Spinal cord (tissue), 10 donors: Measurements from ENCODE around the gene TRAM2. TPM values are rescaled to one million over a fixed set of nuclear protein-coding genes. Genes with fewer than 3 reads are reported as not detected.
A peak's percentile ranks its signal among the peaks of the same experiment; 100 is the strongest.
"Not testable (repeated sequence)": the region's sequence is repeated elsewhere in the genome, so short reads cannot be mapped to it uniquely, and the experiment has no call there.

Source experiments
- DNase-seq, 6 donors: peaks; one replicate each; pipeline versions ENCODE4 v3.0.0 to v3.0.0-alpha.2; 2013 to 2015; ENCODE audit warnings: low spot score in 6 of 6, low read depth in 4 of 6
- H3K27ac ChIP-seq: one replicate; pipeline ENCODE4 v1.5.1; 2013; ENCODE audit warnings: low read depth, low read length, control low read depth
- H3K27me3 ChIP-seq: one replicate; pipeline ENCODE4 v1.6.1; 2013; ENCODE audit warnings: low read length; ENCODE audit not compliant: control insufficient read depth, insufficient read depth
- H3K36me3 ChIP-seq: one replicate; pipeline ENCODE4 v1.6.1; 2013; ENCODE audit warnings: low read length; ENCODE audit not compliant: control insufficient read depth, insufficient read depth
- H3K4me1 ChIP-seq: one replicate; pipeline ENCODE4 v1.6.1; 2013; ENCODE audit warnings: low read length; ENCODE audit not compliant: control insufficient read depth, insufficient read depth
- H3K4me3 ChIP-seq: one replicate; pipeline ENCODE4 v1.5.1; 2013; ENCODE audit warnings: low read depth, low read length, control low read depth
- H3K9me3 ChIP-seq: one replicate; pipeline ENCODE4 v1.6.1; 2013; ENCODE audit warnings: low read length; ENCODE audit not compliant: control insufficient read depth, insufficient read depth
- WGBS: methylation state at CpG from one replicate; pipeline ENCODE4 v1.1.5; 2013; ENCODE audit warnings: missing lambda C conversion rate; ENCODE audit not compliant: insufficient coverage; 5-methylcytosine and 5-hydroxymethylcytosine counted together
- polyA plus RNA-seq, 2 donors: library from polyadenylated mRNA; unstranded; fragments of 120-200 nt; gene quantifications; one replicate each; pipeline ENCODE4 v1.2.1, GENCODE V29; 2013; ENCODE audit not compliant: insufficient read length in 2 of 2
- total RNA-seq, 2 donors: library from RNA; depleted of rRNA in 1 of 2; stranded (reverse); fragments of 120-200 nt in 1 of 2; fragments of >200 nt in 1 of 2; gene quantifications; one replicate each; pipeline versions ENCODE4 v1.2.3 to v1.2.4, GENCODE V29; 2013 to 2014
- donor health status: healthy.

Gene TRAM2
- total and polyA plus RNA-seq, 4 donors, result 8.6 to 25.4 (median 10.1) TPM

DNA sequence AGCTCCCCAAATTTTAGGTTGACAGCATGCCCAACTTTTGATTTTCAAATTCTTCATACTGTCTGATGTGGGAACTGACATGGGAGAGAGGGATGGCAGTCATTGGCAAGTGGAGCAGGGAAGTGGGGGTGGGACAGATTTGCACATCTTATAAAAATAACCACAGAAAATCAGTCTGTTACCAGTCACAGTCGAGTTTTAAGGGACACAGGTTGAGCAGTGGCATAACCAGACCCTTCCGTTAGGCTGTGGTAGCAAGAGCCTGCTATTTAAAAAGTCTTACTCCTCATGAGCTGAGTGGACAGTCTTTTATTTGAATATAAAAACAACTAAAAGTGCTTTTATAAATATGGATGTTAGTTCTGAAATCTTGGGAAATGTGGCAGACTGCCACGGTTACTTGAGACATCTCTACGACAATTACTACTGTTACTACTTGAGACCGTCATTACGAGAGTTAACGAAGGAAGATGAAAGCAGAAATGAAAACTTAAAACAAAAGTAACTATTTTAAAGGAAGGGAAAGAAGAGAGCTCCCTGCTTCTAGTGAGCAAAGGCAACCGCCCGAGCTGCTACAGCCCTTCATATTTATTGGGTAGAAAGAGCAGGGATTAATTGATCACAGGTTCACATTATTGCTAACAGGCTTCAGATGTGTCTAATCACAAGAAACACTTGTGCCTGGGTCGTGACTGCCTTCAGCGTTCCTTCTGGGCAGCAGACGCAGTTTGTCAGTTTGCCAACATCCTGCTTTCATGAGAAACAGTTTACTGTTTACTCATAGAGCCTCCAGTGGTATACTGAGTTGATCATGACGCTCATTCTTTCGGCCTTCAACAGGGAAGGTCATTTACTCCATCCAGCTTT lies 85.4 kb downstream of the TRAM2 start:
- WGBS, result 10% methylated on average over 3 of the region's 14 CpGs
- no peak for DNase-seq
- no peaks in the 10 kb centered on the region for H3K36me3 ChIP-seq
- no peak overlapping the region for H3K27ac ChIP-seq
- no peaks in the 10 kb centered on the region for H3K27me3 ChIP-seq
- H3K4me1 ChIP-seq, result no peaks in the 10 kb centered on the region
- no peak overlapping the region for H3K4me3 ChIP-seq
- no peaks in the 10 kb centered on the region for H3K9me3 ChIP-seq

DNA sequence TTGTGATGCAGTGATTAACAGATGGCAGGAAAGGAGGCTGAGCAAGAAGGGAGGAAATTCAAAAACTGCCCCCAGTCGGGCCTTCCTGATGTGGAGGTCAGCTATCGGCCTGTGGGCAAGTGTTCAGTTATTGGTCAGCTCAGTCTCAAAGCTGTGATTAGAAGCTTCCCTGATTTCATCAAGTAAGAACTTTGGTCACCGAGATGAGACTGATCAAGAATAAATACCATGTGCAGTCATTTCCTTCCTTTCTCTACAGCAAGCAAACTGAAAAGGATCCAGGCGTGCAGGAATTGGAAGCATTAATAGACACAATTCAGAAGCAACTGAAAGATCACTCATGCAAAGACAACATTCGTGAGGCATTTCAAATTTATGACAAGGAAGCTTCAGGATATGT lies 87.0 kb downstream of the TRAM2 start:
- no peaks in the 10 kb centered on the region for H3K9me3 ChIP-seq
- no peaks in the 10 kb centered on the region for H3K27me3 ChIP-seq
- no peak overlapping the region for H3K4me3 ChIP-seq
- H3K36me3 ChIP-seq, result no peaks in the 10 kb centered on the region
- WGBS, result 80% methylated on average over 4 of the region's 5 CpGs
- no peaks in the 10 kb centered on the region for H3K4me1 ChIP-seq
- DNase-seq, result no peak
- no peak overlapping the region for H3K27ac ChIP-seq

GRCh38 chr6:52483671-52484003 lies 93.2 kb downstream of the TRAM2 start:
- no peak for DNase-seq
- Histone ChIP-seq H3K4me3 (no peak overlapping the region), H3K4me1 (no peaks in the 10 kb centered on the region), H3K27me3 (no peaks in the 10 kb centered on the region), H3K36me3 (peaks cover 4% of the 10 kb centered on the region), H3K27ac (no peak overlapping the region), H3K9me3 (no peaks in the 10 kb centered on the region)
- WGBS, result 92% methylated on average over 1 of the region's 3 CpGs

DNA sequence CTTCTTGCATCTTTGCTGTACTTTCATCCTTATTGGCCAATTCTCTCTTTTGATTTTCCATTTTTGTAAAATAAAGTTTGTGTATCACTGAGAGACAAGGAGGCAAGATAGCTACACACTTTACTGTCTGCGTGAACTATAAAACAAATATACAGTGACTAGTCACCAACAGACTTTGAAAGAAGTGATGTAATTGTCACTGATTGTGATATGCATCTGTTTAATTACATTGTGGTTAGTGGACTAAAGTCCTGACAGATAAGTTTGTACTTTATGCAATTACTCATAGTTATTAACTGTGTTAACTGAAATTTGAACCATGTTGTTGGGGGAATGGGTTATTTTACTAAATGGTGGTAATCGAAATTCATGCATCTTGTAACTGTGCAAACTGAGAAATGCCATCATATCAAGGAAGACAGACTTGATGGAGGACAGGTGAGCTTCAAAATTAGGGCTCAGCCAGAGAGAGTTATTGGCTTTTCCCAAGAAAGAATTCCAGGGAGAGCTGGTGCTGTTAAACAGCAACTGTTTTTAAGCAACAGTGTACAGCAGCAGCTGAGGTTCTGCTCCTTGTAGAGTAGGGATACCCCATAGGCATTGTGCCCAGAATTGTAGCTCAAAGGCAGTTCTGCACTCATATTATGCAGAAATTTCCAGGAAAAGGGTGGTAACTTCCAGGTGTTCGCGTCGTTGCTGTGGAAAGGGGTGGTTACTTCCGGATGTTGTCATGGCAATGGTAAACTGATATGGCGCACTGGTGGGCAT lies 93.8 kb downstream of the TRAM2 start:
- H3K4me3 ChIP-seq, result no peak overlapping the region
- no peak for DNase-seq
- H3K27ac ChIP-seq, result no peak overlapping the region
- no peaks in the 10 kb centered on the region for H3K27me3 ChIP-seq
- H3K4me1 ChIP-seq, result no peaks in the 10 kb centered on the region
- no peaks in the 10 kb centered on the region for H3K9me3 ChIP-seq
- H3K36me3 ChIP-seq, result peaks cover 4% of the 10 kb centered on the region
- 92% methylated on average over 6 of the region's 7 CpGs for WGBS

DNA sequence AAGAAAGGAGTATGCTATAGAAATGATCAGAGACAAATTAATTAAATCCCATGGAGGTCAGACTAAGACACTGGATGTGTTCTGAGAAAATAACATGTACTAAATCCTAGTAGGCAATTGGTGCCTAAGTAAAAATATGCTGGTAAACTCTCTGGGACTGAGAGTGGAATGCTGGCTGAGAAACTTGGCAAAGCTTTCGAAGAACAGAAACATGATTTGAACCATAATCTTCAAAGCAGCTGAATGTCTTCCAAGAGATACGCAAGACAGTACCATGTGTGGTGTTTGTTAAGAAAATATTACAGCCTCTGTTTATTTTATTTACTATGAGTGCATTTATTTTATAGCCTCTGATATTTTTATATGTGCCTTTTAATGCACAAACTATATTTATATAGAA lies 101.6 kb downstream of the TRAM2 start:
- H3K36me3 ChIP-seq, result no peaks in the 10 kb centered on the region

DNA sequence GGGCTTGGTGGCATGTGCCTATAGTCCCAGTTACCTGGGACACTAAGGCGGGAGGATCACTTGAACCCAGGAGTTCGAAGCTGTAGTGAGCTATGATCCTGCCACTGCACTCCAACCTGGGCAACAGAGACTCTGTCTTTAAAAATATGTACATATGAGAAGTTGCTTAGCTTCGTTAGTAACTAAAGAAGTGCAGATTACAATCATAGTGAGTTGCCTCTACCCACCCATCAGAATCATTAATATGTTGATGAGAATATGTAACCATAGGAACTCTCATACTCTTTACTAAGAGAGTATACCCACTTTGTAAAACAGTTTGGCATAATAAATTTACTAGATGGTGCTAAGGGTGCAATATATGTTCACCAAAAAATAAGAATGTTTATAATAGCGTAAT lies 102.7 kb downstream of the TRAM2 start:
- no peak overlapping the region for H3K4me3 ChIP-seq
- no peak overlapping the region for H3K27ac ChIP-seq
- no peaks in the 10 kb centered on the region for H3K9me3 ChIP-seq
- no peaks in the 10 kb centered on the region for H3K4me1 ChIP-seq
- no peaks in the 10 kb centered on the region for H3K36me3 ChIP-seq
- WGBS, result no CpG with 5 or more reads among the region's 4 CpGs
- no peak for DNase-seq
- H3K27me3 ChIP-seq, result no peaks in the 10 kb centered on the region

More for the DNA sequence above, 101.6 kb downstream of the TRAM2 start:
- no peak overlapping the region for H3K27ac ChIP-seq
- H3K27me3 ChIP-seq, result no peaks in the 10 kb centered on the region
- peak in 1 of 6 donors; percentile 53 for DNase-seq
- H3K4me3 ChIP-seq, result no peak overlapping the region
- no peaks in the 10 kb centered on the region for H3K9me3 ChIP-seq
- no peaks in the 10 kb centered on the region for H3K4me1 ChIP-seq
- WGBS, result no CpG with 5 or more reads among the region's 2 CpGs

- not testable (repeated sequence) for H3K36me3 ChIP-seq, H3K27ac ChIP-seq, H3K27me3 ChIP-seq, DNase-seq, H3K9me3 ChIP-seq, H3K4me1 ChIP-seq, H3K4me3 ChIP-seq
- WGBS, result no CpG with 5 or more reads among the region's 2 CpGs
Observed at GRCh38 chr6:52461194-52461593, 115.7 kb downstream of the TRAM2 start.

DNA sequence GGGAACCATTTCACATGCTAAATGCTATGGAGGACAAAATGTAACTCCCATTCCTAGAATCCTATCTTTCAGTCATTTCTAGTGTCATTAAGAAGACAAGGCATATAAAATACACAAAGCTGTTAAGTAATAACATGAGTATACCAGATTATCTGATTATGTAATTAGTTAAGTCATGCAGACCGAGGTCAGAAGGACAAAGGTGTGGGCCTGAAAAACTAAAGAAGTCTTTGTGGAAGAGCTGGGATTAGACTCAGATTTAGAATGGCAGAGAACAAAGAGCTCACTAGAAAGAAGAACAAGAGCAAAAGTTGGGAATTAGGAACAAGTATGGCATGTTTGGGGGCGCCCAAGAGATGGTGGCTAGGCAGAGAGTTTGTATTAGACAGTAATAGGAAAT lies 119.8 kb downstream of the TRAM2 start:
- Histone ChIP-seq H3K9me3 (no peaks in the 10 kb centered on the region), H3K4me1 (no peaks in the 10 kb centered on the region), H3K36me3 (peaks cover 2% of the 10 kb centered on the region), H3K27ac (no peak overlapping the region), H3K4me3 (no peak overlapping the region), H3K27me3 (no peaks in the 10 kb centered on the region)
- WGBS, result no CpG with 5 or more reads among the region's 2 CpGs
- no peak for DNase-seq

DNA sequence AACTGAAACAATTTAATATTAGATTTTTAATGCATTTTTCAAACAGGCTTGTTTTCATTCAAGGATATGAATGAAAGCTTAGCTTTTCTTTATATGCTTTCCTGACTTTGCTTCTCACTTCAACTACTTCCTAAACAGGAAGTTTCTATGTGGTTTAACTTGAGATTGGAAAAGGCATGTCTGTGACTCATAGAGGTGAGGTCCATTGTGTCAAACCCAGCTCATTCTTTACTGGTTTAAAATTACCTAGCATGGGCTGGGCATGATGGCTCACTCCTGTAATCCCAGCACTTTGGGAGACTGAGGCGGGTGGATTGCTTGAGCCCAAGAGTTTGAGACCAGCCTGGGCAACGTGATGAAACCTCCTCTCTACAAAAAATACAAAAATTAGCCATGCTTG lies 122.3 kb downstream of the TRAM2 start:
- Histone ChIP-seq H3K27ac (no peak overlapping the region), H3K4me1 (no peaks in the 10 kb centered on the region), H3K27me3 (no peaks in the 10 kb centered on the region), H3K9me3 (peaks cover 4% of the 10 kb centered on the region), H3K4me3 (no peak overlapping the region), H3K36me3 (peaks cover 2% of the 10 kb centered on the region)
- no CpG with 5 or more reads among the region's 2 CpGs for WGBS
- no peak for DNase-seq
